HFFc6 (cell line): Measurements from ENCODE around the gene PLLP. TPM values are rescaled to one million over a fixed set of nuclear protein-coding genes. Genes with fewer than 3 reads are reported as not detected.

Experiments used
- DNase-seq: peaks from one replicate; pipeline ENCODE4 v3.0.0-alpha.2; 2018
- H3K27ac Mint-ChIP-seq: 2 replicates; pipeline ENCODE4 v1.8.0; 2020; ENCODE audit warnings: mild to moderate bottlenecking, mixed read lengths
- H3K27me3 Mint-ChIP-seq: 2 replicates; pipeline ENCODE4 v1.8.0; 2021; ENCODE audit warnings: mild to moderate bottlenecking, moderate library complexity, mixed read lengths; ENCODE audit not compliant: insufficient read depth
- H3K36me3 Mint-ChIP-seq: 2 replicates; pipeline ENCODE4 v1.8.0; 2021; ENCODE audit warnings: low read depth, mixed read lengths
- H3K4me1 Mint-ChIP-seq: 2 replicates; pipeline ENCODE4 v1.8.0; 2020; ENCODE audit warnings: low read depth, mixed read lengths
- H3K4me3 Mint-ChIP-seq: 2 replicates; pipeline ENCODE4 v1.8.0; 2020; ENCODE audit warnings: mild to moderate bottlenecking, moderate library complexity, mixed read lengths
- H3K9me3 Mint-ChIP-seq: 2 replicates; pipeline ENCODE4 v1.8.0; 2020; ENCODE audit warnings: mild to moderate bottlenecking, mixed read lengths
- CTCF ChIP-seq: fragments of 200-600 bp; sonication (generic); IDR thresholded peaks from 2 replicates; pipeline ENCODE4 v1.5.0; 2021; ENCODE audit warnings: antibody characterized with exemption, mild to moderate bottlenecking
- total RNA-seq, 6 experiments: library from RNA; stranded (reverse); fragmentation: NEBNext Ultra II Directional; extraction: Animal tissue kit (Norgen Biotek cat#: 25700); gene quantifications; 2 replicates in 1 of 6; 3 replicates in 5 of 6; pipeline ENCODE4 v1.2.3, GENCODE V29; 2021

Gene PLLP
- total RNA-seq, 6 experiments from 2014 or later = not detected

GRCh38 chr16:57260294-57260929, 24.1 kb downstream of the PLLP start:
- no peak for TF ChIP-seq CTCF
- DNase-seq = peak; percentile 32
- Mint-ChIP-seq H3K36me3 (no peaks in the 10 kb centered on the region), H3K4me3 (peak overlapping the region; percentile 78), H3K27ac (peak overlapping the region; percentile 74), H3K9me3 (no peaks in the 10 kb centered on the region), H3K27me3 (peaks cover 5% of the 10 kb centered on the region), H3K4me1 (peaks cover 13% of the 10 kb centered on the region)

DNA sequence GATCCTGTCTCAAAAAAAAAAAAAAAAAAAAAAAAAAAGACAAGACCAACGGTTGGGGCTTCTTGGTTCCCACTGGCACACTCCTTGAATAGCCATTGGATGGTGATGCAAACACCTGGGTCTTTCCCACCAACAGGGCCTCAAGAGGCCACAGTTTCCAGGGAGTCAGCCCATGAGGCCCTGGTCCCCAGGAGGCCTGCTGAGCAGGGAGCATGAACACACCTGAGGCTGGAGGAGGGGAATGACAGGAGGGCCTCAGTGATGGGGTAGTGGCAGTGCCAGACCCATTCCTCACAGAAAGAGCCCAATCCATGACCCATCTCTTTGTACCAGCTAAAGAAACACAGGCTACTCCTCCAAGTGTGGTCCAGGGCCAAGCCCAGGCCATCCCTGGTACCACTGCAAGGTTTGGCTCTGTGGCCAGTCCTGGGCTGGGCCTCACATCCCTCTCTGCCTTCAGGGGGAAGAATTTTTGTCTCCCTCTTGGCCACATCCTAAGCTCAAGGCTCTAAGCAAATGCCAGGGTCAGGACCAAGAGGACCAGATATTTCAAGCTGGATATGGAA, 25.5 kb downstream of the PLLP start:
- Mint-ChIP-seq H3K4me3 (no peak overlapping the region), H3K36me3 (no peaks in the 10 kb centered on the region), H3K27me3 (peaks cover 5% of the 10 kb centered on the region), H3K27ac (no peak overlapping the region), H3K4me1 (peaks cover 13% of the 10 kb centered on the region), H3K9me3 (no peaks in the 10 kb centered on the region)
- DNase-seq = no peak
- no peak for TF ChIP-seq CTCF

DNA sequence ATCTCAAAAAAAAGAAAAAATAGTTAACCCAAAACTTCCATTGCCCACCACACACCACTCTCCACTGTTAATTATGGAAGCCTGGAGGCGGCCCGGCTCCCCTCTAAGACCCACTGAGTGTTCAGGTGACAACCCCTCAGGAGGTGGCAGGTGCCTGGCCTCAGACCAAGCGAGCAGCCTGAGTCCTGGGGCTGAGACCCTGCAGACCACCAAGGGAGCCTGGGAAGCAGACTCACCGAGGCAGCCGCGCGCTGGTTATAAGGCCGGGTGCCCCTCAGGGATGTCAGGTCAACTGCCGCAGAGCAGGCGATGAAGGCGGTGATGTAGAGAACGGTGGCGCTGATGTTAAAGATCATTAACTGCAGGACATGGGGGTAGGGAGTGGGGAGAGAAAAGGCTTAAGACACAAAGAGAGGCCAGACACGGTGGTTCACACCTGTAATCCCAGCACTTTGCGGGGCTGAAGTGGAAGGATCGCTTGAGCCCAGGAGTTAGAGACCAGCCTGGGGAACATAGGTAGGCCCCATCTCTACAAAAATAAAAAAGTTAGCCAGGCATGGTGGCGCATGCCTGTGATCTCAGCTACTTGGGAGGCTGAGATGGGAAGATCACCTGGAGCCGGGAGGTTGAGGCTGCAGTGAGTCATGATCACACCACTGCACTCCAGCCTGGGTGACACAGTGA, 26.1 kb downstream of the PLLP start:
- TF ChIP-seq CTCF = no peak
- Mint-ChIP-seq H3K4me3 (no peak overlapping the region), H3K4me1 (peaks cover 13% of the 10 kb centered on the region), H3K36me3 (no peaks in the 10 kb centered on the region), H3K27me3 (peaks cover 5% of the 10 kb centered on the region), H3K9me3 (no peaks in the 10 kb centered on the region), H3K27ac (no peak overlapping the region)
- no peak for DNase-seq

DNA sequence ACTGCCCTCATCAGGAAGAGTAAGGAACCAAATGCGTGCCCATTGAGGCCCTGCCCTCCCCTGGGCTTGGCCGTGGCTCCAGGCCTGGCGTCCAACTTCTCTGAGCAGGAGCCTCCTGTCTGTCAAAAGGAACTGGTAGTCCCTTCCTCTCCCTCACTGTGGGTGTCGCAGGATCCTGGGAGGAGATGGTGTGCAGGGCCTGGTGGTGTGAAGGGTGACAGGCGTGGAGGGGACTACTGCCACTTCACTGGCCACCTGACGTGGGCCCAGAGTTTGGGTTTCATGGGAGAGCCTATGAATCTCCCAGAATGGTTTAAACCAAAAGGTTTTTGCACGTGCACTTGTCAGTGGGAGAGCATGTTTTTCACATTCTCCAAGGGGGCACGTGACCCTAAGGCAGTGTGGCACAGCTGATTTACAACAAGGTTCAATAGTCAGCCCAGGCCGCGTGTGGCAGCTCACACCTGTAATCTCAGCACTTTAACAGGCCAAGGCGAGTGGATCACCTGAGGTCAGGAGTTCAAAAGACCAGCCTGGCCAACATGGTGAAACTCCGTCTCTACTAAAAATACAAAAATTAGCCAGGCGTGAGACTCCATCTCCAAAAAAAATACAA, 26.9 kb downstream of the PLLP start:
- no peak overlapping the region for H3K4me3 Mint-ChIP-seq
- no peak for TF ChIP-seq CTCF

GRCh38 chr16:57256601-57257395, 27.7 kb downstream of the PLLP start:
- Mint-ChIP-seq H3K36me3 (peaks cover 7% of the 10 kb centered on the region), H3K4me1 (peaks cover 13% of the 10 kb centered on the region), H3K27ac (no peak overlapping the region), H3K27me3 (peaks cover 5% of the 10 kb centered on the region), H3K9me3 (no peaks in the 10 kb centered on the region), H3K4me3 (no peak overlapping the region)
- no peak for TF ChIP-seq CTCF
- no peak for DNase-seq

More for the DNA sequence above, 26.9 kb downstream of the PLLP start:
- Mint-ChIP-seq H3K4me1 (peaks cover 13% of the 10 kb centered on the region), H3K27me3 (peaks cover 5% of the 10 kb centered on the region), H3K9me3 (no peaks in the 10 kb centered on the region), H3K36me3 (peaks cover 1% of the 10 kb centered on the region), H3K27ac (no peak overlapping the region)
- DNase-seq = no peak
